Vagina (tissue), 2 donors: ENCODE data around the gene CASZ1.

ENCODE experiments used
- CTCF ChIP-seq, 3 experiments: fragments of 450-650 bp in 2 of 3; fragments of 200-600 bp in 1 of 3; sonication (generic) in 1 of 3; IDR thresholded peaks; one replicate each; pipeline ENCODE4 v1.5.1; 2017 to 2019; ENCODE audit warnings: antibody characterized with exemption in 3 of 3, mild to moderate bottlenecking in 2 of 3, moderate library complexity in 2 of 3
- POLR2A ChIP-seq, 2 donors: fragments of 450-650 bp; IDR thresholded peaks; one replicate each; pipeline ENCODE4 v1.6.1; 2017; ENCODE audit warnings: antibody characterized with exemption in 2 of 2, mild to moderate bottlenecking in 2 of 2, moderate library complexity in 2 of 2

GRCh38 chr1:10675813-10676212, 120.6 kb downstream of the CASZ1 start:
- TF ChIP-seq CTCF (IDR thresholded peaks at IDR 0.05): no peak
- TF ChIP-seq POLR2A (IDR thresholded peaks at IDR 0.05): no peak
